Measurements from ENCODE around the gene MTHFD1L.
"Not testable (repeated sequence)": the region's sequence is repeated elsewhere in the genome, so short reads cannot be mapped to it uniquely, and the experiment has no call there.

MTHFD1L gene

DNA sequence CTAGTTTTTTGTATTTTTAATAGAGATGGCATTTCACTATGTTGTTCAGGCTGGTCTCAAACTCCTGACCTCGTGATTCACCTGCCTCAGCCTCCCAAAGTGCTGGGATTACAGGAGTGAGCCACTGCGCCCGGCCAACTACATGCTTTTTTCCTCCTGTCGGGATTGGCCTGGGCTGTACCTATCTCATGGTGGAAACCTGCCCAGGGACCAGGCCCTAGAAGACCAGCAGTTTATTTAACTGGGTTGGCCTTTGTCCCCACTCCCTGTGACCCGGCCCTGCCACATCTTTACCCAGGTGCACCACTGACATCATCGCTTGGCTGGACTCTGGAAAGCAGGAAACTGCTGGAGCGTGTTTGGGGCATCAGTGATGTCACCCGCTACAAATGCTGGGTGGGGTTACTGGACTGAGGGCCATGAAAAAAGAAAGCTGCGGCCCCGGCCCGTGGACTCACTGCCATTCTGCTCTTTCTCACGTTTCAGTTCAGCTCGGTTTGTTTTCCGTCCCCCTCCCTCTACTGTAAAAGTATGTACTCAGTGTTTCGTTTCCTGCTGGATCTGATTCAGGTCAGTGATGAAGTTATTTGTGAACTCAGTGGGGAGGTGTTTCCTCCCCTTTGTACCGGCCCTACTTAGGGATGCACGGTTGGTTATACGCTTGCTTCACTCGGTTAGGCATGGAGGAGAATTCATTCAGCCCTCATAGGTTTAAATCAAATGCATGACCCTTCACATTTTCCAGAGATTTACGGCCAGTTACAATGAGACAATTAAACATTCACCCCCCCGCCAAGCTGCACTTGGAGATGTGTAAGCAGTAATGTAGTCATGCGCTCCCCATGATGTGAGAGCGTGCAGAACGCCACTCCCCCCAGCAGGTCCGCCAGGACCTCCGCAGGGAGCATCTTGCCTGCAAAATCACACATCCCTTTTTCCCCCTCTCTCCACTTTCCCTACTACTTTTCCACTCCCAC, 179.3 kb downstream of the MTHFD1L start:
- DNase-seq: no peak

DNA sequence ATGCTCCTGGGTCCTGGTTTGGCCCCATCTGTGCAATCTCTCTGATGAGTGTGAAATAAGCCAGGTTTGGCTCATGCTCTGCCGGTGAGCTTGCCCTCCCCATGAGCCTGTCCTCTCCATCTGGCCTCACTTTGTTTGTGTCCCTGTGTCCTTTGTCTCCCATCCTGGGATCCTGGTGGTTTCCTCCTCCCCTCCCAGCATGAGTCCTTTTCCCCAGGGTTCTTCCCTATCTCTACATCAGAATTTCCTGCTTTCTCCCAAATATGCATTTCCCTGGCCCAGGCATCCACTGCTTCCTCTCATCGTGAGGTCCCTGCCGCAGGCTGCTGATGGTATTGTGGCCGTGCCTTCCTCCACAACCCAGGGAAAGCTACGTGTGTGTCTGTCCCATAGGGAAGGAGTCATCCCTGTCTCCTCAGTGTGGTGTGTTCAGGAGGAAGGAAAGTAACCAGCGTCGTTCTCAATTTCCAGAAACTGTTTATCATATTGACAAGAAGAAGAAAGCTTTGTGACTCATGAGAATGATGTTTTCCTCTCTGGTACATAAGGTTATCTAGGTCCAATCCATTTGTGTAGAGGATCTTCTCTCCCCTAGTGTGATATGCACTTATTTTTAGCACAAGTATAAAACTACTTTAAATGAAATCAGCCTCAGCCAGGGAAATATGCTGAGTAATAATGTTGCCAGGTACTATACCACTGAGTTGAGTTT, 180.2 kb downstream of the MTHFD1L start:
- DNase-seq: not testable (repeated sequence)

DNA sequence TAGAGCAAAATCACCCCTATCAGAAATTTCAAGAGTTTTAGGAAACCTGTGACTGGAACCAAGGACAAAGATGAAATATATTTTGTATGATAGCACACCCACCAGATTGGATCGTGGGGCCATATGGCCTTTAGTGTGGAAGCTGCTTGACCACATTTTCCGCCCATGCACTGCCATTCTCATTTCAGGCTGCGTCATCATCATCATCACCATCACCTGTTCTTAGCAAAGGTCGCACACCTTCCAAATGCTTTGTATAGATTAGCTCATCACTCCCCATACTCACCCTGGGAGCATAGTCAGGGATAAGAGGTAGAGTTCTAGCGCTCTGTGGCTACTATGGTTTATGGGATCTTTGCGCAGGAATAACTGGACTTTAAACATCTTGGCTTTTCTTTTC, 185.7 kb downstream of the MTHFD1L start:
- DNase-seq: no peak

DNA sequence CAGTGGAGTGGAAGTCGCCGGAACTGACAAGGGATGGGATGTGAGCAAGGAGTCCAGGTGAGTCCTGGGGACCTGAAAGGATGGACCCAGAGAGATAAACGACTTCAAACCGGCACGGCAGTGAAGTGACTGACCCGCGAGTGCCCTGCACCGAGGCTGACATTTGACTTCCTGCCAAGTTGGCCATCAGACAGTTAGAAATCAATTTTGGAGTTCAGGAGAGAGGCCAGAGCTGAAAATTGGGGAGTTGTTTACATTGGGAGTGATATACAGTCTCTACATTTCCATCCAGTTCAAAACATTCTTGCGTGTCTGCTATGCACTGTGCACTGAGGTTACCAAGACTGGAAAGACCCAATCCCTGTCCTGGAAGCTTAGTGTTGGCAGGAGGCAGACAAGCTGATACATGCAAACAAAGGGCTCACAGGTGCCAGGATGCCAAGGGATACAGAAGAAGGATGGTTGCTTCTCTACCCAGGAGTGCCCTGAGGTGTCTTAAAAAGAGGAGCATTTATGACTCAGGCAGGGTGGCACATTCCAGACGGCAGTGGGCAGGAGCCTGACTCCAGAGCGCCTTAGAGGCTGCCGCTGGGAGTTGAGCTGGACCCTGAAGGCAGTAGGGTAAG, 186.6 kb downstream of the MTHFD1L start:
- no peak for DNase-seq

DNA sequence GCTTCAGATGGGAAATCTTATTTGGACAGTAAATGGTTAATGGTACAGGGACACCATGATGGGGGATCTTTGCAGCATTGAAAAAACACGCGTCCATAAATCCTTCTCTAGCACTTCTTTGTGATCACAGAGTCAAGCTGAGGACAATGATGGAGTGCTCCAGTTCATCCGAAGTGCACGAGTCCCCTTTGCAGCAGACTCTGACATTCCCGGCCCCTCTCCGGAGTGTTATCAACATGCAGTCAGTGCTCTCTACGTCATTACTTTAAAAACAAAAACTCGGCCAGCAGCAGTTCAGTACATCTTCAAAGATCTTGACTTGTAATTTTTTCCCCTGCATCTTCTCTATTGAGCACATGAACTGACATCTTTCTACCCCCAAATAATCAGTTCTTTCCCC, 188.8 kb downstream of the MTHFD1L start:
- no peak for DNase-seq

DNA sequence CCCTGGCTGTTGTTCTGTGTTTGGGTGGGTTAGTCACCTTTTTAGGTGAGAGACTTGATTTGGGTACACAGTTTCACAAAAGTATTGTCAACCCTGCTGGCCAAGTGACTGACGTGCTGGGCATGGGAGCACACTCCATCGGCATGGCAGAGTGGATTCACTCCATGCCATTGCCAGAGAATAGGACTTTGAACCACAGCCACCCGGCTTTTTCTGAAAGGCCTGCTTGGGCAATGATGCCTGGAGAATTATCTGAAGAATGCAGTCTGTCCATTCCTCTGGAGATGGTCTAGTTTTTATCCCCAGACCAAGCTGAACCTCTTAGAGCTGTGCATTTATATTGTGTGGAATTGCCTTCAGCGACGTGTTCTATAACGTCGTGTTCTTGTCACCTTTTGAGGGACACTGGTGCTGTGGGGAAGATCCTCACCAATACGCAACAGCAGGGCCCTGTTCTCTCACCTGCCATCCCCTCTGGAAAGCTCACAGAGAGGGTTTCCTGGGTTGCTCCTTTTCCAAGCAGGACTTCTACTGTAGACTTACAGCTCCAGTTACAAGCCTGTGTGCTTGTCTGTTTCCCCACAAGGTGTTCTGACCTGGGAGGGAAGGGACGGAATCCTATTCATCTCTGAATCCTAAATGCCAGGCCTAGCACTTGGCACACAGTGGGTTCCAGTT, 190.9 kb downstream of the MTHFD1L start:
- no peak for DNase-seq

DNA sequence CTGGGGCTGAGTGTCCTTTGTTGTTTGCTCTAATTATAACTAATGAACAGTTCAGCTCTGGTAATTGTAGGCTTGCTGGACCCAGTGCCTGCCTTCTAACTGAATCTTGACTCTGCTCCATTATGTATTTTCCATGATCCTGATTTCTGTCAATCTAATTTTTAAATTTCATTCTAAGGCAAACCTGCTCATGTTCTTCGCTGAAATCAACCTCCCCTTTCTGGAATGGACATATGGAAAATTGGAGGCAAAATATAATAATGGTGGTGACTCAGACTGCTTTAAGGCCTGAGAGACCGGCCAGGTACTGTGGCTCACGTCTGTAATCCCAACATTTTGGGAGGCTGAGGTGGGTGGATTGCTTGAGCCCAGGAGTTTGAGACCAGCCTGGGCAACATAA, 191.6 kb downstream of the MTHFD1L start:
- DNase-seq: no peak

DNA sequence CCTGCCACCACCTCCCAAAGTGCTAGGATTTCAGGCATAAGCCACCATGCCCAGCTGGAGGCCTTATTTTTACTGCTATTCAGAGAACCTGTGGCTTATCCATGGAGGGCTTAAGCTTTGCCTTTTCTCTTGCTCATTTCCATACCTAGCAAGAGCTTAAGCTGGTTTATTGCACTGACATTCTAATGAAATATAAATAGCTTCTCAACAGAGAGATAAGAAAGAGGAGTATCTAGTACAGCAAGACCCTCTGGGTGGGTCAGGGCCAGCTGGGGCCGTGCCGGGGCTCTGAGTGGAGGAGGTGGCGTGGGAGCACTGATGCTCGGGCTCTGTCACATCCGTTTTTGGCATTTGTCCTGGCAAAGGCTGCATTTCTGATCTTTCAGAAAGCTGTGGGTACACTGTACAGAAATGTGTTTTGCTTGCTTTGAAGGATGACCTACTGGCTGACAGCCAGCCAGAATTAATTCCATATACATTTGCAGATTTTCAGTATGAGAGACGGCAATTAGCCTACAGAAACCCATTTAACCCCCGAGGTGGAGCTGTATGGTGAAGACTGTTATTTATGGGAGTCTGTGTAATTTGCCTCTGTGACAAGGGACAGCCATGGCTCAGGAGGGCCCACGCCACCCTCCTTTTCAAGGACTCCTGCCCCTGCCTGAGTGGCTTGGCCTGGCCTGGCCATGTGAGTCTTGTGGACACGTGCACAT, 192.7 kb downstream of the MTHFD1L start:
- no peak for DNase-seq

DNA sequence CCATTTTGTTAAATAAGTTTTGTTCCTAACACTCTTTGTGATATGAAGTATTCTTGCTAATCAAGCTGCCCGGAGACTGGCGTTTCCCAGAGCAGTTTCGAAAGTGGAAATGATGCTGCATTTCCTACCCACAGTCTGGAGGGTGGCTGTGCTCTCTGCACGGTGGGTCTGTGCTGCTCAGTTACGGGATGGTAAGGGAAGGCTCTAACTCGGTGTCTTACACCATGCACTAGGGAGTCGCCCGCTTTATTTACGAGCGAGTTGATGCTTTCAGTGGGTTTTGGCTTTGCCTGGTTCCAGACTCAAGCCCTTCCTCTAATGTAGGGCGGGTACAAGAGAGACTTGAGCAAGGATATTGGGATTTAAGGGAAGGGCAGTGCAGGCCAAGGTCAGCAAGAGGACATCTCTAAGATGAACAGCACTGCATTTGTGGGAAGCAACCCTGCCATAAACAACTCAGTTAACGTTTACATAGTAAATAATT, 194.2 kb downstream of the MTHFD1L start:
- DNase-seq: no peak

DNA sequence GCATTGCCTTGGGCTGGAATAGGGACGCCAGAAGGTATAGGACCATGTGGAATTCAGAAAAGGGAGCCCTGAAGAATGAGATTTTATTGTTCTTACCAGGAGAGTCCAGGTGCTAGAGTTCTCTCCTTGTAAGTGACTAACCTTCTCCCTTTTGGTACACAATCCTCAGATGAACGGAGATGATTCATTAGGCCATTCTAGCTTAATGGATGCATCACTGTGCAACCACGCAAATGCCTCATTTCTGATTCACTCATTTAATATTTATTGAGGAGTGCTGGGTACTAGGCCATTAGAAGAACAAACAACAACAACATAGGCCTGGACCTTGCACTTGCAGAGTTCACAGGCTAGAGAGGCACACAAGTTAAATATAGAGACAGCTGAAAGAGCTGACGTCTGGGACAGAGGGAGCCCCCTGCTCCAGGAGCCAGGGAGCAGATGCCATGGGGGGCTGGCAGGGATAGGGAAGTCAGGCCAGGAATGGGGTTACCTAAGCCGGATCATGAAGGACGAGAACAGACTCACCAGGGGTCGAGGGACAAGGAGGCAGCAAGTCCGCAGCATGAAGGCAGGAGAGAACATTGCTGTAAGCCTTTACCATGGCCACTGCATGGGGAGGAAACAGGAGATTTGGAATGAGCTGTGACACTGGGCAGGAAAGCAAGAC, 194.7 kb downstream of the MTHFD1L start:
- no peak for DNase-seq

DNA sequence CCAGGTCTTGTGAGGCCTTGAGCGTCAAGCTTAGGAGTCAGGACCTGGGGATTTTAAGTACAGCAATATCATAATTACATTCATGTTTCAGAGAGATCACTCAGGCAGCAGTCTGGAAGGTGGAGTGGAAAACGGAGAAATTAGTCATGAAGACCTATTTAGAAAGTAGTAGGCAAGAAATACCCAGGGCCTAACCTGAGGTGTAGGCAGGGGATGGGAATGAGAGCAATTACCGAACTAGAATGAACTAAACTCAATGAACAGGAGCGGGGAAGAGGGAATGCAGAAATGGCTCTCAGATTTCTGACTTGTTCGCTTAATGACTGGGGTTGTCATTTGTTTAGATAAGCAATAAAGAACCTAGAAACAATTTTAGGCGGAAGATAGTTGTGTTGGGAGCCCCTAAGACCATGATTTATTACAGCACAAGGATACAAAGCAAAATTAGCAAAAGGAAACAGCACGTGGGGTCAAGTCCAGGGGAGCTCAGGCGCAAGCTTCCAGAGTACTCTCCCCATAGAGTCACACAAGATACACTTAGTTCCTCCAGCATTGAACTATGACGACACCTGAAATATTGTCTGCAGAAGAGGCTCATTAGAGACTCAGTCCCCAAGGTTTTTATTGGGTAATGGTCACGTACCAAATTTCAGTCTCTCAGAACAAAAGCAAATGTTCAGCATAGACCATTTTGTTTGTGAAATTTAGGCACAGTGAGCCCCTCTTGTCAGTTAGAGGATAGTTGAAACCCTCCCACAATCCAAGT, 195.4 kb downstream of the MTHFD1L start:
- no peak for DNase-seq

DNA sequence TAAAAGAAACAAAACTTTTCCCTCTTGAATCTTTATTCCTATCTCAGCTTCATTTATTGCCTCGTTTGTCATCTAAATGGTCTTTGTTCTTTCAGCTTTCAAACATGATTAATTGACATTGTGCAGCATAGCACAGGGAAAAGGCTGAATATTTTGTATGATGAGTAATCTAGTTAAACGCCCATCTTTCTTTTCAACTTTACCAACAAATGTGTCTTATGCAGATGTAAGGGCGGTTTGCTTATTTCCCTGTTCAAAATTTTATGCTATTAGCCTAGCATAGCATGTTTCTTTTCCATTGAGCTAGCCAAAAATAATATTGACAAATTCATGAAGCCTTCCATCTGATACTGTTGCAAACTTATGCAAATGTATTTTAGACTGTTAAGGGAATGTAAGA, 197.8 kb downstream of the MTHFD1L start:
- DNase-seq: no peak

DNA sequence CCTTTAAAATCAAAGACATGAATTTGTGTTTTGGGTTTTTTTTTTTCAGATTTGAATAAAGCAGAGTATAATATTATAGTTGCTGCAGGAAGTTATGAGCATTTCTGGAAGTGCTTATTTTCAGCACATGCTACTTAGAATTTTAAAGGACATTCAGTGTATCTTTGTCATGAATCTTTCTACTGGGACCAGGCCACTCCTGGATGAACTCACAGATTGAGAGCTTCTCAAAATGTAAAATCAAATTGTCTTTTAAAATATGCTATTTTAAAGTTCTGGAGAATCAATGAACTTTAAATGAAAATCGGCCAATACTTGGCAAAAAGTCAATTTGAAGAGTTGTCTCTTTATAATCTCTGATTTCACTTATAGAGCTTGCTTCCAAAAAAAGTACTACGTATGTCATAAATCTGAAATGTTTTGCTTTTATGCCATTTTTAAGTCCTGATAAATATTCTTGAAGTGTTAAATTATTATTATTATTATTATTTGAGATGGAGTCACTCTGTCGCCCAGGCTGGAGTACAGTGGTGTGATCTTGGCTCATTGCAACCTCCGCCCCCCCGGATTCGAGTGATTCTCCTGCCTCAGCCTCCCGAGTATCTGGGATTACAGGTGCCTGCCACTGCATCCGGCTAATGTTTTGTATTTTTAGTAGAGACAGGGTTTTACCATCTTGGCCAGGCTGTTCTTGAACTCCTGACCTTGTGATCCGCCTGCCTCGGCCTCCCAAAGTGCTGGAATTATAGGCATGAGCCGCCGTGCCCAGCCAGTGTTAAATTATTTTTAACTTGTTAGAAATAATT, 198.5 kb downstream of the MTHFD1L start:
- no peak for DNase-seq

DNA sequence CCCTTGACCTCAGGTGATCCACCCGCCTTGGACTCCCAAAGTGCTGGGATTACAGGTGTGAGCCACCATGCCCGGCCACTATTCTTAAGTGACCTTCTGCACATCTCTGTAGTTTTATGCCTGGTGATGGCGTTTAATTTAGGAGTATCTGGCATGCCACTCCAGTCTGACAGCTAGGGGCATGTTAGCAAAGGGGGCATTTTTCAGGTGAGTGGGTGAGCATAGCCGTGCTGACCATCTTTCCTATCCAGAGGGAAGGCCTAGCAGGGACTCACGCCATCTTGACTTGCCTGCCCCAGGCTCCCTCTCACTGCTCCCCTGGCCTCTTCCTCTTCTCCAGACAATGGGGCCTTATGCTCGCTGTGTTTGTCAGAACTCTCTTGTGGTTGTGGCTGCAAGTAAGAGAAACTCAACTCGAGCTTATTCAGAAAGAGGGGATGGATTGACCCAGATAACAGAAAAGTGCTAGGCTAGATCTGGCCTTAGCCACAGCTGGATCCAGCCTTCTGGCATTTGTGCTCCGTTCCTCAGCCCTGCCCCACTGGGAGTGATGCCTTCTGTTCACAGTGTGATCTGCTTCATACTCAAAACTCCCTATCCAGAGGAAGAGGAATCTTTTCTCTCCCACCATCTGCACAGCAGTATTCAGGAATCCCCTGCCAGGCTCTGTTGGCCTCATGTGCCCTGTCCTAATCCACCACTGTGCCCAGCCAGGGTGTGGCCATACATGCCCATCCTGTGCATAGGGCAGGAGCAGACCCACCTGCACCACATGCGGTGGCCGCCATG, 199.7 kb downstream of the MTHFD1L start:
- no peak for DNase-seq

DNA sequence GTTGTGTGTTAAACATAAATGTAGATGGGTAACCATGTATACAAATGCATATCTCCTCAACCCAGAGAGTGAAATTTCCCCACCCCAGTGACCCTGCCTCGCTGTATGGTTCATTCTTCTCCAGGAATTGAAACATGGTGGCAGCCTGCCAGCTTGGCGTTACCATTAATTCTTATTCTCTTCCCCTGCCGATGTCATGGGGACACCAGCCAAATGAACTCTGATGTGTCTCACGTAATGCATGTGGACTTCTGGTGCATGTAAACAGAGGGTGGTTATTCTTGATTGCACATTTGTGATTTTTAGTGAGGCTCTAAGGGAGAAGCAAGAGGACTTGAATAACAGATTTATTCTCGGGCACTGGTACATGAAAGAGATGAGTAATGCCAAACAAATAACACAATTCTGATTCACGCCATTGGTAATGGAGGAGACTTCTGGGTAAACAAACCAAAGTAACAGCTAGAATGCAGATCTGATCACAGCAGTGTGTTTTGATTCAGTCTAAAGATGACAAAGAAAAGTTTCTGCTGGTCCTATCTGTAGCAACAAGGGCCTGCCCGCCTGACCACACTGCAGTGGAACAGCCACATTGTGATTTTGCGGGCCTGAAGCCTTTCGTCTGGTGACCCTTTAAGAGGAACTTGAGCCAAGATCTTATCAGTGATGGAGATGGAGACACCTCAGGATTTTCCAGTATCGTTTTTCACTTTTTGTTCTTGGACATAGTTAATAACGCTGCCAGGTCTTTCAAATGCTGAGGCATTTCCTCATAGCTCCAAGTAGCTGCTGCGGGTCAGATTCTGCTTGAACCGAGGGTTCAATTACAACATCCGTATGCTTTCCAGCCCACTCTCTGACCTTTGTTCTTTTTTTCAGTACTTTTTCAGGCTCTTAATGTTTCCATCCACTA, 202.4 kb downstream of the MTHFD1L start:
- DNase-seq: no peak

DNA sequence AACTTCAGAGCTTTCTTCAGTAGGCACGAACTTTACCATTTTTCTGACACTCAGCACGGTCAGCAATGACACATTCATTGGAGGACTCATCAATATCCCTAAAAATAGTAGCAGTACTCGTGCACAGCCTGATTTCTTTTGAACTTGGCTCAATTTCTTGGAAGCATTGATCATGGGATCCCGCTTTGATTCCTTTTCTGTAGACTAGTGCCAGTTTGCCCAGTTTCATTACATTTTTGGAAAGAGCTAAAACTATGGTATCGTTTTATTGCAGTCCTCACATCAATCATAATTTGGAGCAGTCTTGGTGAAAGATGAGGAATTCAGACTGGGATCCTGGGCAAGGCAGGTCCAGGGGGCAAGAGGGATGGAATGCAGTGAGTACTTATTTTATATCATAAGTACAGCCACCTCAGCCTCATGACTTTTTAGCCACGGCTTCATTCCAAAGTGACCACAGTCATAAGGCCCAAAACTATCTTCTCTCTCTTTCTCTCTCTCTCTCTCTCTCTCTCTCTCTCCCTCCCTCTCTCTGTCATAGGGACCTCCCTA, 203.3 kb downstream of the MTHFD1L start:
- DNase-seq: no peak

DNA sequence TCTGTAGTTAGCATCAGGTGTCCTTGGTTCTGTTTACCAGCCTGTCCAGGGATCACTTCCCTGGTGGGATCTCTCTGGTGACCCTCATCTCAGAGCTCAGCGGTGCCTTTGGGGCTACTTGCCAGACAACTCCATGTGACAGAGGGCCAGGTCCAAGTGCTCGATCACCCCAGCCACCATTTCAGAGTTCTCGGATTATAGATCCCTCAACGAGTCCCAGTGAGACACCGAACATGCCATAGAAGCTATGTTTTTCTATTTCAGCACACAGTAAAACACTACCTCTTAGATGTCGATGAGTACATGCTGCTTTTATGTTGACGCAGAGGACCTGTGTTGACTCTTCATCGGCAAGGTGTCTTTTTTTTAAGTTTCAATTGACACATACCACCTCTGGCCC, 204.1 kb downstream of the MTHFD1L start:
- DNase-seq: no peak

DNA sequence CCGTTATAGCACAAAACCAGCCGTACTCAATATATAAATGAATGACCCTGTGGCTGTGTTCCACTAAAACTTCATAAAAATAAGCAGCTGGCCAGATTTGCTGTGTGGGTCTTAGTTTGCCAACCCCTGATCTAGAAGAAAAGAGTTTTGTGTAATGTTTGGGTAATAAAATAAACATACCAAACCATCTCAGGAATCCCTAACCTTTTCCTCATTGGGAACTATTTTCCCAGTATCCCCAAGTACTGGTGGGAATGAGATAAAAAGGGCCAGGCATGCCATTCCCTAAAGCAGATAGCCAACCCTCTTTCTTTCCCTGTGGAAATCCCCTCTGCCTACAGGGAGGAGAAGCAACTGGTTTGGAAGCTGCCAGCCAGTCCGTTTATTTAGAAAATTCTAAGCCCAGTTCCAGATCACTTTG, 205.1 kb downstream of the MTHFD1L start:
- DNase-seq: no peak
